Endothelial cell of umbilical vein (primary cell): Measurements from ENCODE around the gene LYPD4.

Source experiments
- JUN ChIP-seq: IDR thresholded peaks from 2 replicates; pipeline ENCODE4 v1.6.1; 2011; ENCODE audit warnings: borderline replicate concordance, low read depth; ENCODE audit not compliant: insufficient read length, insufficient read depth
- MAX ChIP-seq: IDR thresholded peaks from 2 replicates; pipeline ENCODE4 v1.6.1; 2011; ENCODE audit not compliant: insufficient read depth, insufficient read length
- TF ChIP-seq, protein P1 (sequence below), 2 donors: IDR thresholded peaks; 1 replicate in 1 of 2; 2 replicates in 1 of 2; pipeline ENCODE4 v1.5.1; 2011; ENCODE audit warnings: low read length in 2 of 2, mild to moderate bottlenecking in 2 of 2, moderate library complexity in 2 of 2, control low read depth in 1 of 2, inconsistent platforms in 1 of 2, low read depth in 1 of 2; ENCODE audit not compliant: insufficient read depth in 1 of 2; ENCODE audit errors: extremely low read depth in 1 of 2

- TF ChIP-seq, protein P1, sequence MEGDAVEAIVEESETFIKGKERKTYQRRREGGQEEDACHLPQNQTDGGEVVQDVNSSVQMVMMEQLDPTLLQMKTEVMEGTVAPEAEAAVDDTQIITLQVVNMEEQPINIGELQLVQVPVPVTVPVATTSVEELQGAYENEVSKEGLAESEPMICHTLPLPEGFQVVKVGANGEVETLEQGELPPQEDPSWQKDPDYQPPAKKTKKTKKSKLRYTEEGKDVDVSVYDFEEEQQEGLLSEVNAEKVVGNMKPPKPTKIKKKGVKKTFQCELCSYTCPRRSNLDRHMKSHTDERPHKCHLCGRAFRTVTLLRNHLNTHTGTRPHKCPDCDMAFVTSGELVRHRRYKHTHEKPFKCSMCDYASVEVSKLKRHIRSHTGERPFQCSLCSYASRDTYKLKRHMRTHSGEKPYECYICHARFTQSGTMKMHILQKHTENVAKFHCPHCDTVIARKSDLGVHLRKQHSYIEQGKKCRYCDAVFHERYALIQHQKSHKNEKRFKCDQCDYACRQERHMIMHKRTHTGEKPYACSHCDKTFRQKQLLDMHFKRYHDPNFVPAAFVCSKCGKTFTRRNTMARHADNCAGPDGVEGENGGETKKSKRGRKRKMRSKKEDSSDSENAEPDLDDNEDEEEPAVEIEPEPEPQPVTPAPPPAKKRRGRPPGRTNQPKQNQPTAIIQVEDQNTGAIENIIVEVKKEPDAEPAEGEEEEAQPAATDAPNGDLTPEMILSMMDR (IDR thresholded peaks at IDR 0.05; ENCODE audit: extremely low read depth in 1 of 2, insufficient read depth in 1 of 2, low read depth in 1 of 2, low read length in 2 of 2), result peak in 1 of 2 donors; percentile 10
- no peak for TF ChIP-seq MAX
- no peak for TF ChIP-seq JUN
Measured at GRCh38 chr19:41893899-41894298, 49.4 kb upstream of the LYPD4 start.
